H1 (cell line): ENCODE measurements around the gene ERICH6. TPM values are rescaled to one million over a fixed set of nuclear protein-coding genes. Genes with fewer than 3 reads are reported as not detected.

Experiments used
- CTCF ChIA-PET: fragments of 300-600 bp; sonication (Branson Sonifier 250); formaldehyde crosslinking; loops from one replicate; lab custom pipeline; 2021; ENCODE audit not compliant: partially characterized antibody; lab: Charles Lee
- POLR2A ChIA-PET: fragments of 300-600 bp; sonication (Branson Sonifier 250); formaldehyde crosslinking; loops from one replicate; lab custom pipeline; 2021; ENCODE audit warnings: inconsistent platforms; ENCODE audit not compliant: partially characterized antibody; lab: Charles Lee
- DNase-seq, 2 experiments: peaks; one replicate each; pipeline versions ENCODE4 v3.0.0 to v3.0.0-alpha.2; 2010 to 2022; ENCODE audit warnings: low spot score in 2 of 2, low read depth in 1 of 2, mixed read lengths in 1 of 2
- FAIRE-seq: peaks from 2 replicates; lab custom pipeline; 2011; peaks lifted over from hg19 to GRCh38; lab: Jason Lieb, UNC
- H2AFZ ChIP-seq: 2 replicates; pipeline ENCODE4 v1.8.1; 2012; ENCODE audit warnings: low read length, inconsistent platforms
- H2AK5ac ChIP-seq: 2 replicates; pipeline ENCODE4 v1.6.1; 2013; ENCODE audit warnings: low read depth, low read length
- H2BK120ac ChIP-seq: replicated peaks from 2 replicates; pipeline ENCODE3; 2013; ENCODE audit warnings: low read depth, low read length, inconsistent platforms
- H2BK12ac ChIP-seq: 2 replicates; pipeline ENCODE4 v1.6.1; 2013; ENCODE audit warnings: low read depth, low read length
- H2BK15ac ChIP-seq: 2 replicates; pipeline ENCODE4 v1.6.1; 2013; ENCODE audit warnings: low read length
- H2BK20ac ChIP-seq: 2 replicates; pipeline ENCODE4 v1.6.1; 2013; ENCODE audit warnings: low read length
- H2BK5ac ChIP-seq: 2 replicates; pipeline ENCODE4 v1.6.1; 2013; ENCODE audit warnings: low read depth, low read length
- H3K14ac ChIP-seq: 2 replicates; pipeline ENCODE4 v1.6.1; 2013; ENCODE audit warnings: inconsistent platforms; ENCODE audit not compliant: insufficient read length
- H3K18ac ChIP-seq: 2 replicates; pipeline ENCODE4 v1.6.1; 2013; ENCODE audit warnings: low read length; ENCODE audit errors: extremely low read depth
- H3K23ac ChIP-seq: 2 replicates; pipeline ENCODE4 v1.6.1; 2013; ENCODE audit warnings: inconsistent platforms; ENCODE audit not compliant: insufficient read length
- H3K23me2 ChIP-seq: 2 replicates; pipeline ENCODE4 v1.6.1; 2013; ENCODE audit warnings: low read depth, low read length
- H3K27ac ChIP-seq: 2 replicates; pipeline ENCODE4 v1.6.1; 2011; ENCODE audit warnings: low read depth, low read length, inconsistent platforms
- H3K27me3 ChIP-seq, 4 experiments: replicated peaks in 1 of 4; 1 replicate in 1 of 4; 2 replicates in 3 of 4; pipeline versions ENCODE4 v1.6.1 to v1.8.1; 2011 to 2013; ENCODE audit warnings: low read length in 3 of 4, mild to moderate bottlenecking in 3 of 4, inconsistent platforms in 2 of 4, mixed read lengths in 2 of 4, moderate library complexity in 1 of 4; ENCODE audit not compliant: control insufficient read depth in 3 of 4, insufficient read depth in 3 of 4; ENCODE audit errors: extremely low read depth in 1 of 4
- H3K36me3 ChIP-seq, 4 experiments: 2 replicates each; pipeline versions ENCODE4 v1.6.1 to v1.8.1; 2011 to 2013; ENCODE audit warnings: mild to moderate bottlenecking in 4 of 4, low read length in 3 of 4, moderate library complexity in 2 of 4, control low read depth in 1 of 4, inconsistent platforms in 1 of 4; ENCODE audit not compliant: insufficient read depth in 4 of 4, control insufficient read depth in 2 of 4
- H3K4ac ChIP-seq: replicated peaks from 2 replicates; pipeline ENCODE3; 2013; ENCODE audit warnings: low read length, low read depth, mixed read lengths, inconsistent platforms; ENCODE audit not compliant: insufficient read length
- H3K4me1 ChIP-seq, 4 experiments: replicated peaks in 1 of 4; 1 replicate in 1 of 4; 2 replicates in 3 of 4; pipeline versions ENCODE4 v1.6.1 to v1.8.1; 2011 to 2013; ENCODE audit warnings: low read length in 3 of 4, inconsistent platforms in 2 of 4, mixed read lengths in 1 of 4; ENCODE audit not compliant: insufficient read depth in 4 of 4, control insufficient read depth in 3 of 4
- H3K4me2 ChIP-seq, 2 experiments: 2 replicates each; pipeline versions ENCODE4 v1.6.1 to v1.8.1; 2011 to 2013; ENCODE audit warnings: low read depth in 2 of 2, low read length in 2 of 2, control low read depth in 1 of 2, inconsistent platforms in 1 of 2, mild to moderate bottlenecking in 1 of 2; ENCODE audit not compliant: insufficient read depth in 1 of 2
- H3K4me3 ChIP-seq, 4 experiments: fragments of 200-600, 300-600 bp in 1 of 4; sonication (generic), shearing (Covaris generic), sonication (Bioruptor Twin) in 1 of 4; 2 replicates each; pipeline versions ENCODE4 v1.5.1 to v1.8.1; 2011 to 2016; ENCODE audit warnings: low read length in 4 of 4, low read depth in 3 of 4, control low read depth in 2 of 4, inconsistent platforms in 2 of 4, mild to moderate bottlenecking in 2 of 4, mixed read lengths in 1 of 4, moderate library complexity in 1 of 4; ENCODE audit not compliant: insufficient read depth in 2 of 4; ENCODE audit errors: extremely low read depth in 1 of 4
- H3K56ac ChIP-seq: replicated peaks from 2 replicates; pipeline ENCODE3; 2013; ENCODE audit warnings: low read depth, mild to moderate bottlenecking, mixed read lengths, low read length, inconsistent platforms; ENCODE audit not compliant: insufficient read length
- H3K79me1 ChIP-seq: 2 replicates; pipeline ENCODE4 v1.6.1; 2013; ENCODE audit warnings: low read depth, low read length, control low read depth
- H3K79me2 ChIP-seq, 2 experiments: 2 replicates each; pipeline versions ENCODE4 v1.6.1 to v1.8.1; 2012 to 2013; ENCODE audit warnings: low read length in 2 of 2, mild to moderate bottlenecking in 2 of 2, inconsistent platforms in 1 of 2; ENCODE audit not compliant: insufficient read depth in 2 of 2, control insufficient read depth in 1 of 2
- H3K9ac ChIP-seq, 4 experiments: replicated peaks in 1 of 4; 1 replicate in 1 of 4; 2 replicates in 3 of 4; pipeline versions ENCODE4 v1.6.1 to v1.8.1; 2011 to 2013; ENCODE audit warnings: low read depth in 3 of 4, low read length in 3 of 4, control low read depth in 2 of 4, mild to moderate bottlenecking in 2 of 4, moderate library complexity in 2 of 4, inconsistent platforms in 1 of 4; ENCODE audit errors: extremely low read depth in 1 of 4
- H3K9me3 ChIP-seq, 2 experiments: 2 replicates each; pipeline versions ENCODE4 v1.6.1 to v1.8.1; 2012 to 2013; ENCODE audit warnings: mild to moderate bottlenecking in 2 of 2, moderate library complexity in 2 of 2, control low read depth in 1 of 2, inconsistent platforms in 1 of 2, low read depth in 1 of 2, low read length in 1 of 2, mixed read lengths in 1 of 2; ENCODE audit not compliant: insufficient read depth in 2 of 2
- H4K20me1 ChIP-seq, 2 experiments: replicated peaks in 1 of 2; 2 replicates each; pipeline versions ENCODE3 to v1.8.1; 2011 to 2013; ENCODE audit warnings: inconsistent platforms in 2 of 2, low read length in 2 of 2, mild to moderate bottlenecking in 1 of 2; ENCODE audit not compliant: insufficient read depth in 2 of 2, control insufficient read depth in 1 of 2
- H4K5ac ChIP-seq: 2 replicates; pipeline ENCODE4 v1.6.1; 2013; ENCODE audit warnings: low read length, low read depth, mixed read lengths, inconsistent platforms; ENCODE audit not compliant: insufficient read length
- H4K8ac ChIP-seq: 2 replicates; pipeline ENCODE4 v1.8.0; 2013; ENCODE audit warnings: mild to moderate bottlenecking, moderate library complexity, low read length, inconsistent platforms; ENCODE audit not compliant: insufficient read depth; ENCODE audit errors: extremely low read depth
- H4K91ac ChIP-seq: replicated peaks from 2 replicates; pipeline ENCODE3; 2013; ENCODE audit warnings: low read length, mixed read lengths, inconsistent platforms; ENCODE audit not compliant: insufficient read length
- CREB1 ChIP-seq: IDR thresholded peaks from 2 replicates; pipeline ENCODE4 v1.6.1; 2012; ENCODE audit warnings: inconsistent platforms
- JUND ChIP-seq: IDR thresholded peaks from 2 replicates; pipeline ENCODE4 v1.6.1; 2011; ENCODE audit warnings: mild to moderate bottlenecking, improper control_type of control experiment, low read length
- WGBS, 2 experiments: shearing (Covaris generic) in 1 of 2; methylation state at CpG; one replicate each; pipeline versions ENCODE4 v1.1.6 to v1.1.7; 2013 to 2015; ENCODE audit warnings: low lambda C conversion rate in 2 of 2, mixed read lengths in 2 of 2, inconsistent platforms in 1 of 2, low coverage in 1 of 2, missing lambda C conversion rate in 1 of 2; ENCODE audit not compliant: insufficient replicate concordance in 2 of 2, insufficient coverage in 1 of 2, insufficient read length in 1 of 2; ENCODE audit errors: extremely low coverage in 1 of 2, missing lambda C conversion rate in 1 of 2; 5-methylcytosine and 5-hydroxymethylcytosine counted together
- polyA plus RNA-seq, 7 experiments: library from polyadenylated mRNA; depleted of rRNA in 3 of 7; stranded (reverse) in 5 of 7; unstranded in 2 of 7; fragments of >200 nt in 5 of 7; fragments of 200-250 nt in 2 of 7; gene quantifications; 1 replicate in 5 of 7; 2 replicates in 1 of 7; 4 replicates in 1 of 7; pipeline versions ENCODE4 v1.2.1 to v1.2.3, GENCODE V29; 2011 to 2013; ENCODE audit warnings: missing spikeins in 2 of 7, mixed read lengths in 2 of 7
- total RNA-seq: library from RNA; stranded (reverse); fragmentation: NEBNext Ultra II Directional; extraction: Animal tissue kit (Norgen Biotek cat#: 25700); gene quantifications from 2 replicates; pipeline ENCODE4 v1.2.1, GENCODE V29; 2021

ERICH6 gene
- total and polyA plus RNA-seq, 2 of the 8 experiments (the other 6 are each of a cell fraction or from before 2014, with no cell fraction given): not detected

GRCh38 chr3:150631515-150632221, 72.1 kb downstream of the ERICH6 start:
- Histone ChIP-seq H3K27ac (no peak overlapping the region), H2BK15ac (no peak overlapping the region), H2BK20ac (no peak overlapping the region), H4K20me1 (no peaks in the 10 kb centered on the region), H3K9ac (no peak overlapping the region), H3K4me2 (no peak overlapping the region), H2AFZ (no peak overlapping the region), H3K79me2 (no peaks in the 10 kb centered on the region), H3K23me2 (no peaks in the 10 kb centered on the region), H3K14ac (no peak overlapping the region), H3K79me1 (no peaks in the 10 kb centered on the region), H3K56ac (no peak overlapping the region), H3K36me3 (peaks cover 0 to 30% (median 13%) of the 10 kb centered on the region in 4 experiments; a peak in 6 of 8 replicates), H3K23ac (no peak overlapping the region), H3K4me1 (no peaks in the 10 kb centered on the region), H2BK12ac (no peak overlapping the region), H2BK5ac (no peak overlapping the region), H3K4ac (no peak overlapping the region), H2BK120ac (no peak overlapping the region), H3K27me3 (no peaks in the 10 kb centered on the region), H4K91ac (no peak overlapping the region), H2AK5ac (no peak overlapping the region), H4K5ac (no peak overlapping the region), H3K4me3 (no peak overlapping the region), H3K18ac (no peak overlapping the region), H3K9me3 (no peaks in the 10 kb centered on the region), H4K8ac (no peak overlapping the region)
- CTCF ChIA-PET: interaction anchor here (0.6 to 1.4 kb wide), 3 partner anchors 12 to 704 kb away, joined by 3 to 4 read pairs (median 3); no protein-coding TSS in a partner anchor
- FAIRE-seq (no peak), DNase-seq (no peak)
- WGBS, 2 experiments: 88% methylated on average over 7 of the region's 7 CpGs; no CpG with 5 or more reads in 1 of the 2 experiments
- POLR2A ChIA-PET: interaction anchor here (1.2 kb wide), 1 partner anchor 29 kb away, joined by 4 read pairs; the partner anchor contains the start of gene SELENOT
- no peak for TF ChIP-seq JUND
- TF ChIP-seq CREB1: no peak
